Endometrium (tissue), 2 donors: ENCODE measurements around the gene RGS9.
"Not testable (repeated sequence)": the region's sequence is repeated elsewhere in the genome, so short reads cannot be mapped to it uniquely, and the experiment has no call there.

Experiments
- FAIRE-seq: peaks from 2 replicates; lab custom pipeline; 2012; peaks lifted over from hg19 to GRCh38; lab: Jason Lieb, UNC
- donor health status: control.
- donor health status: control.

RGS9 gene

GRCh38 chr17:65156835-65157565 lies 19.8 kb downstream of the RGS9 start:
- no peak for FAIRE-seq

DNA sequence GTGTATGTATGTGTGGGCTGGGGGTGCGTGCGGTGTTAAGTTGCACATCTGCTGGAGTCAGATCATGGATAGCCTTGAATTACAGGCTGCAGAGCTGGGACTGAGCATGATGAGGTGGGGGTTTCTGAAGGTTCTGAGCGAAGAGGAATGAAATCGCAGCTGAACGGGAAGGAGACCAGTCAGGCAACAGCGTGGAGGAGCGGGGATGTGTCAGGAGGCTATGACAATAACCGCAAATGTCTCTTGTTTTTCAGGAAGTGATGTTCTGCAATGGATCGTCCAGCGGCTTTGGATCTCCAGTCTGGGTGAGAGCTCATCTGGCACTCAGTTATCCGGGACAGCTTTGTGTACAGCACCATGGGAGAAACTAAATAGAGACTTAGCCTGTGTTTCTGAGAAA lies 20.9 kb downstream of the RGS9 start:
- FAIRE-seq, result no peak

DNA sequence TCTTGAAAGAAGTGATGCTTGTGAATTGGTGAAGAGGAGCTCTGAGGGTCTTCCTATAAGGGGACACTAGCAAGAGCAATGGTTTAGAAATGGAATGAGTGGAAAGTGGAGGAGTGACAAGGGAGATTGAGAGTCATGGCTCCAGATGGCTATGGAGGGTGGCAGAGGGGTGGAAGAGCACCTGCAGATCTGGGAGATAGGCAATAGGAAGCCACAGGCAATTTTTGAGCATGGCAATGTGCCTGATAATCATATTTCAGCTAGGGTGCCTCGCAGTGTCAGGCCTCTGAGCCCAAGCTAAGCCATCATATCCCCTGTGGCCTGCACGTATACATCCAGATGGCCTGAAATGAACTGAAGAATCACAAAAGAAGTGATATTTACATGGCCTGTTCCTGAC lies 21.5 kb downstream of the RGS9 start:
- FAIRE-seq, result no peak

DNA sequence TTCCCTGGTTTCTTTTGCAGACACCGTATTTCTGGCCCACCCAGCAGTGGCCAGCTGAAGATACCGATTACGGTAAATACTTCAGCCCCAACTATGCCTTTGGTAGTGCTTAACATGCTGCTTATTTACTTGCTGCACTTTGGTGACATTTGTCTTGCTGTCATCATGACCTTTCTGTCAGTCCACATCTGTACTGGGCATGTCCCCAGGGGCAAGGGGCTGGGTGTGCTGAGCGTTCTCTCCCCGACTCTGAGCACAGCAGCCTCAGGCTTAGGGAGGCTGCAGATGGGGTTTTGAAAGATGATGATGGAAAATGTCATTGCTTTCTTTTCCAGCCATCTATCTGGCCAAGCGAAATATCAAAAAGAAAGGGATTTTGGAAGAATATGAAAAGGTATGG lies 23.3 kb downstream of the RGS9 start:
- FAIRE-seq, result no peak

- FAIRE-seq, result no peak
Observed at GRCh38 chr17:65163990-65164495, 26.9 kb downstream of the RGS9 start.

GRCh38 chr17:65166787-65167186 lies 29.6 kb downstream of the RGS9 start:
- FAIRE-seq, result no peak

- no peak for FAIRE-seq
Observed at GRCh38 chr17:65167566-65167965, 30.4 kb downstream of the RGS9 start.

DNA sequence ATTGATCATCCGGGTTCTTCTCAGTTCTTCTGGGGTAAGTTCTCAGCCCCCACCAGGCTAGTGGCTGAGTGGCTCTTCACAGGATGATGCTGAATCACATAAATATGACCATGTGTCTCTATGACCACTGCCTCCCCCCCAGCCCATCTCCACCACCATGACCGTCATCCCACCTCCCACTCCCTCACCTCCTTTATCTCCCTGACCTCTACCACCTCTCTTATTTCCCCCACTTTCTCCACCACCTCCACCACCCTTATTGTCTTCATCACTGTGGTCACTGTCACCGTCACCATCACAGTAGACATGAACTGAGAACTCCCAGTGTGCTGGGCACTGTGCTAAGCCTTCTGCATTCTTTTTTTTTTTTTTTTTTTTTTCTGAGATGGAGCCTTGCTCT lies 32.5 kb downstream of the RGS9 start:
- FAIRE-seq, result no peak

DNA sequence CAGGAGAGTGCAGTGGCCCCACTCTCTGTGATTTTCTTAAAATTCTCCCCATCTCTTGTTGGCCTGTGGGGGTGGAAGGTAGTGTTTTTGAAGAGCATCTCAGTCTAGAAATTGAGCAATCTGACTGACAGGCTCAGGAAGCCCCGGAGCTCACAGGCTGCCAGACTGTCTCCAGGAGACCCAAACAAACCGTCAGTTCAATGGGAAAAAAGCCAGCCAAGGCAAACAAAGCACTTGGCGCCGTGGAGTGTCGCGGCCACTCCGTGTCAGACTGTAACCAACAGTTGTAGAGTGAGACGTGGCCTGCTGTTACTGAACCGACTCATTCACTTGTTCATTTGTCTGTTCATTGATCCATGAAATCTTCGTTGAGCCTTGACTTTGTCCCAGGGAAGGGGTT lies 33.7 kb downstream of the RGS9 start:
- FAIRE-seq, result no peak

DNA sequence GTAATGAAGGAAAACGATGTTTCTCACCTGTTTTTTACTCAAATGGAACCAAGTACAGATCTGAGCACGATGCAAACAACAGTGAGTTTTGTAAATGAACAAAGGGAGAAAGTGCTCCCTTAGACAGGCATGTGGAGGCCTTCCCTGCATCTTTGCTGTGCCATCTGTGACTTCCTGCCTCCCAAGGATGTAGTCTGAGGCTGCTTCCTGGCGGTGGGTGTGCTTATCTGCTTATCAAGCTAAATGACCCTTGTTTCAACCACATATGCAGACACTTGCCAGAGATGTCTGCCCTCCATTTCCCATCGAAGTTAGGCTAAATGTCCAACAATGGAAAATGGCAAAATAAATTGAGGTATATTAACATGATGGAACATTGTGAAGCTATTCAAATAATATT lies 34.6 kb downstream of the RGS9 start:
- no peak for FAIRE-seq

- no peak for FAIRE-seq
Observed at GRCh38 chr17:65172496-65173136, 35.4 kb downstream of the RGS9 start.

DNA sequence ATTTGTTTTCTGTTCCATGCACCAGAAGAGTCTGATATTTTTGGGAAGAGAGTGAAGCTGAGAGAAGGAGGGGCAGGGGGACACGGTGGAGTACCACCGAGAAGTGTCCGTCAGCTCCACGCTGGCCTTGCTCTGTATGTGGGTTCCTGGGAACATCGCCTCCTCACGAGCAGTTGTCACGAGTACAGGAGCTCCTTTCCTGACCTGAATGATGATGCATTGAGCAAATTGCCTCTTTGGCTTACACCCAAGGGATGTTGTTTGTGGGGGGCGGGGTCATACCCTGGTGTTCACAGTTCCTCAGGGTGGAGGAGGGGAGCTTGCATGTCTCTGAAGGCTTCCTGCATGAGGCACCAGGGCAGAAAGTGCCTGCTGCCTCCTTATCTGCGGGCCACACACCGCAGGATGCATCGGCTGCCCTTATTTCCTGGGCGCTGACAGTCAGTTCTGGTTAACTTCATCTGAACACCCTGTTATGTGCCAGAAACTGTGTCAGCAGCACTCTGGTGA lies 36.2 kb downstream of the RGS9 start:
- no peak for FAIRE-seq

DNA sequence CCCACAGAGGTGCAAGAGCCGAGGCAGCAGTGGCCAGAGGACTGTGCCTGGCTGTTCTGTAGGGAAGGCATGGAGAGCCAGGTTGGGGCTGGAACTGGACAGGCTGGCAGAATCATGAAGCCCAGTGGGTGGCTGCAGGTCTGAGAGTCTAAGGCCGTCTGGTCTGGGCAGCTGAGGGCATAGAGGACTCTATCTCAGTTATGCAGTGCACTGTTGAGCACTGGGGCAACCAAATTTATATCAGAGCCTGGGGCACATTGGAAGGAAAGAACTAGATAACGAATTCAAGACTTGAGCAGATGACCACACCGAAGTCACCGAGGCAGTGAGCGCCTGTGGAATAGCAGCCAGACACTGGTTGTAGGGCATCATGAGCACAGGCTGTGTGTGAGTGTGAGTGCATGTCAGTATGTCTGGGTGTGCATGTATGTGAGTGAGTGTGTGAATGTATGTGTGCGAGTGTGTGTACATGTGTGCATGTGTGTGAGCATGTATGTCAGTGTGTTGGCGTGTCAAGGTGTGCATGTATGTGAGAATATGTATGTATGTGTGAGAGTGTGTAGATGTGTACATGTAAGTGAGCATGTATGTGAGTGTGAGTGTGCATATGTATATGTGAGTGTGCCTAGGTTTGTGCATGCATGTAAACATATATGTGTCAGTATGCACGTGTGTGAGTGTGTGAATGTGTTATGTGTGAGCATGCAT lies 37.0 kb downstream of the RGS9 start:
- FAIRE-seq, result no peak

- no peak for FAIRE-seq
Observed at GRCh38 chr17:65174974-65175373, 37.8 kb downstream of the RGS9 start.

GRCh38 chr17:65175952-65176351 lies 38.8 kb downstream of the RGS9 start:
- no peak for FAIRE-seq

DNA sequence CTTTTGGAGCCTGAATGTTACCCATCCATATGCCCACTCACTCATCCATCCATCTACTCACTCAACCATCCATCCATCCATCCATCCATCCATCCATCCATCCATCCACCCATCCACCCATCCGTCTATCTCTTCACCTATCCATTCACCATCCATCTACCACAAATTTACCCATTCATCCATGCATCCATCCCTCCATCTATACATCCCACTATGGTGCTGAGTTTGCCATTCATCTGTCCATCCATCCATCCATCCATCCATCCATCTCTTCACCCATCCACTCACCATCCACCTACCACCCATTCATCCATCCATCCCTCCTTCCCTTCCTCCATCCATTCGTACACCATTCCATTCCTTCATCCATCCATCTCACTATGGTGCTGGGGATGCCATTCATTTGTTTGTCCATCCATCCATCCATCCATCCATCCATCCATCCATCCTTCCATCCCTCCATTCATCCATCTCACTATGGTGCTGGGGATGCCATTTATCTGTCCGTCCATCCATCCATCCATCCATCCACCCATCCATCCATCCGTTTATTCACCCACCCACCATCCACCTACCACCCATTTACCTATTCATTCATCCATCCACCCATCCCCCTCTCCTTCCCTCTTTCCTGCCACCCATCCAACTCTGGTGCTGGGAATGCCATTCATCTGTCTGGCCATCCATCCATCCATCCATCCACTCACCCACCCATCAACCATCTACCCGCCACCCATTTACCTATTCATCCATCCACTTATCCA lies 39.7 kb downstream of the RGS9 start:
- FAIRE-seq, result no peak

GRCh38 chr17:65177901-65178300 lies 40.7 kb downstream of the RGS9 start:
- no peak for FAIRE-seq

DNA sequence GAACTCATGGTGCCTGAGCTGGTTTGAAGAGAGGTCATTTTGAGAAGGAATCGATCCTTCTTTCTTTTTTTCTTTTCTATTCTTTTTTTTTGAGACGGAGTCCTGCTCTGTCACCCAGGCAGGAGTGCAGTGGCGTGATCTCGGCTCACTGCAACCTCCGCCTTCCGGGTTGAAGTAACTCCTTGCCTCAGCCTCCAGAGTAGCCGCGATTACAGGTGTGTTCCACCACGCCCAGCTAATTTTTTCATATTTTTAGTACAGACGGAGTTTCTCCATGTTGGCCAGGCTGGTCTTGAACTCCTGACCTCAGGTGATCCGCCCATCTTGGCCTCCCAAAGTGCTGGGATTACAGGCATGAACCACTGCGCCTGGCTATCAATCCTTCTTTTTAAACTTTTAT lies 43.1 kb downstream of the RGS9 start:
- not testable (repeated sequence) for FAIRE-seq

DNA sequence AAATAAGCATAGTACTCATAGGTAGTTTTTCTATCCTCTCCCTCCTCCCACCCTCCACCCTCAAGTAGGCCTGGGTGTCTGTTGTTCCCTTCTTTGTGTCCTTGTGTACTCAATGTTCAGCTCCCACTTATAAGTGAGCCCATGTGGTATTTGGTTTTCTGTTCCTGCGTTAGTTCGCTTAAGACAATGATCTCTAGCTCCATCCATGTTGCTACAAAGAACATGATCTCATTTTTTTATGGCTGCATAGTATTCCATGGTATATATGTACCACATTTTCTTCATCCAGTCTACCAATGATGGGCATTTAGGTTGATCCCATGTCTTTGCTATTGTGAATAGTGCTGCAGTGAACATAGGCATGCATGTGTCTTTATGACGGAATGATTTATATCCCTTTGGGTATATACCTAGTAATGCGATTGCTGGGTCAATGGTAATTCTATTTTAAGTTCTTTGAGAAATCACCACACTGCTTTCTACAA lies 43.6 kb downstream of the RGS9 start:
- not testable (repeated sequence) for FAIRE-seq

- no peak for FAIRE-seq
Observed at GRCh38 chr17:65181237-65182061, 44.3 kb downstream of the RGS9 start.

DNA sequence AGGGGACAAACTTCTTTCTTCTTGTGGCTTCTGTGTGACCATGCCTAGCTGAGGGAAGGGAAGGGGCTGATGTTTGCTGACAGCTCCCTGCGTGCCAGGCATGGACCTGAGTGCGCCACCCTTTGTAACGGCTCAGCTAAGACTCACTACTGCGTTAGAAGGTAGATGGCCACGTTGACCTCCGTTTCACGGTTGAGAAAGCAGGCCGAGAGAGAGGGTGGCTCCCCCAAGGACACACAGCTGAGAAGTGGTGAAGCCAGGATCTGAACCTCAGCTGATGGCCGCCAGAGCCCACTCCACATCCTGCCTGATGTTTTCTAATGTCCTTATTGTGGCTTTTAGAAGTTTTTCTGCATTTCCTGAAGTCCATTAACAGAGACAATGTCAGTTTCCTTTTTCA lies 45.1 kb downstream of the RGS9 start:
- FAIRE-seq, result no peak
